Right lobe of liver (tissue), 6 donors: ENCODE data around the gene RASGRF2. TPM values are rescaled to one million over a fixed set of nuclear protein-coding genes. Genes with fewer than 3 reads are reported as not detected.
A peak's percentile ranks its signal among the peaks of the same experiment; 100 is the strongest.

ENCODE experiments used
- ATAC-seq, 4 donors: fragments of 200-7000 bp; cut with Tn5 transposase; one replicate each; pipeline ENCODE4 v1.9.1; 2020; ENCODE audit warnings: mild to moderate bottlenecking in 4 of 4, moderate library complexity in 4 of 4
- DNase-seq, 3 donors: peaks; one replicate each; pipeline ENCODE4 v3.0.0-alpha.2; 2020
- H3K27ac ChIP-seq, 3 donors: fragments of 200-600 bp; one replicate each; pipeline ENCODE4 v1.8.0; 2022
- H3K27me3 ChIP-seq, 2 donors: fragments of 200-600 bp; one replicate each; pipeline ENCODE4 v1.8.0; 2022
- H3K36me3 ChIP-seq, 4 donors: fragments of 200-600 bp; sonication (generic) in 1 of 4; one replicate each; pipeline versions ENCODE4 v1.5.1 to v1.8.0; 2017 to 2022; ENCODE audit warnings: control low read depth in 1 of 4
- H3K4me1 ChIP-seq, 4 donors: fragments of 200-600 bp; sonication (generic) in 1 of 4; one replicate each; pipeline versions ENCODE4 v1.5.1 to v1.8.0; 2017 to 2022; ENCODE audit warnings: control low read depth in 1 of 4
- H3K4me3 ChIP-seq, 3 donors: fragments of 200-600 bp; one replicate each; pipeline ENCODE4 v1.8.0; 2022
- H3K9me3 ChIP-seq, 4 donors: fragments of 200-600 bp; sonication (generic) in 1 of 4; one replicate each; pipeline versions ENCODE4 v1.5.1 to v1.8.0; 2017 to 2022; ENCODE audit warnings: control low read depth in 1 of 4
- CTCF ChIP-seq, 4 donors: fragments of 200-600 bp in 3 of 4; fragments of 450-650 bp in 1 of 4; IDR thresholded peaks; one replicate each; pipeline versions ENCODE4 v1.5.1 to v1.8.0; 2016 to 2022; ENCODE audit warnings: antibody characterized with exemption in 4 of 4, mild to moderate bottlenecking in 2 of 4
- POLR2A ChIP-seq: fragments of 450-650 bp; IDR thresholded peaks from one replicate; pipeline ENCODE4 v1.6.1; 2017; ENCODE audit warnings: antibody characterized with exemption, mild to moderate bottlenecking
- WGBS: methylation state at CpG from one replicate; pipeline ENCODE4 v1.1.6; 2018; ENCODE audit warnings: low coverage, low lambda C conversion rate; ENCODE audit not compliant: insufficient coverage; ENCODE audit errors: missing lambda C conversion rate; 5-methylcytosine and 5-hydroxymethylcytosine counted together
- intact Hi-C, 2 donors: fragments of 100-400 bp; cut with DNase I; formaldehyde crosslinking; loops; one replicate each; pipeline versions ENCODE4 v1.11.2 to v1.14.1; 2022
- total RNA-seq, 6 experiments: library from RNA; depleted of rRNA in 2 of 6; stranded (reverse); fragments of >200 nt in 2 of 6; fragmentation: NEBNext Ultra II Directional in 3 of 6; extraction: Animal tissue kit (Norgen Biotek cat#: 25700) in 3 of 6; gene quantifications; one replicate each; pipeline versions ENCODE4 v1.1.0 to v1.2.4, GENCODE V29; 2016 to 2023
- donor health status: DM: no; HTN: yes; CAD: no.
- donor health status: DM: no; HTN: no; CAD: no.
- donor health status: DM: no; HTN: no; CAD: no.
- donor health status: DM: no; HTN: yes; CAD: no.
- donor health status: DM: no; HTN: yes; CAD: no.

The RASGRF2 gene
- total RNA-seq, 6 experiments from 2014 or later: 0.20 to 0.61 (median 0.36) TPM

DNA sequence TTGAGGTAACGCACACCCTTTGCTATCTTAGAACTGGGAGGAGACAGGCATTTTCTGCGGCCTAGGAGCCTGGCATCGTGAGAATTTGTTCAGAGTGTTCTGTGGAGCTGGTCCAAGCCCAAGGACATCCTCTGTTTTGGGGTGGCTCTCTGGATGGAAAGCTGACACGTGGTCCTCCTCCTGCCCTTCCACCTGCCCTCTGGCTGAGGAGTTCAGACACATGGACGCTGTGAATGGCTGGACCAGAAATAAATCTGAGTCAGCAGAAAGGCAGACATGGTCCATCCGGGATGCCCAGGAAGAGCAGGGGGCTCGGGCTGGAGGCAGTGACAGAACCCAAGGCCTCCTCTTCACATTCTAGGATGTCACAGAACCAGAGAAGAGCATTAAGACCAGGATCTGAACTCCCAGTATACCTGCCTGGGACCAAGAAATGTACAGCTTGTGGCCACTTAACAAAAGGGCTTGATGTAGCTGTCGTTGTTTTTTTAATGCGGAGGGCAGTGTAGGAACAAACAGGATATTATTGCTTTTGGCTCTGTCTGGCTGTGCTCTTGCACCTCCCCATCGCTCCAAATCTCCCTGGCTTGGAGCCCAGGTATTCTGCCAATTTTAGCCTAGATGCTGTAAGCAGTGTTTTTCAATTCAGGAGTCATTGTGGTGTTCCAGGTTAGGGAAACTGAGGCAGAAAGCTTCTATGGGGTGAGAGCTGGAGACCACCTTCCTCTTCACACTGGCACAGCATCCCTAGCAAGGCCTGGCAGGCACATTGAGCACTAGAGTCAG, 275.3 kb downstream of the RASGRF2 start:
- DNase-seq: peak in 1 of 3 donors; percentile 53
- no peaks in the 10 kb centered on the region for H3K36me3 ChIP-seq
- no peak for TF ChIP-seq POLR2A
- H3K9me3 ChIP-seq: no peaks in the 10 kb centered on the region
- no peaks in the 10 kb centered on the region for H3K27me3 ChIP-seq
- H3K4me1 ChIP-seq: peaks cover 0 to 8% (median 0%) of the 10 kb centered on the region in 4 donors
- intact Hi-C loops: no loop called here
- H3K4me3 ChIP-seq: no peak overlapping the region
- 45% methylated on average over 7 of the region's 10 CpGs for WGBS
- peak; percentile 21 to 55 (median 40) for ATAC-seq
- H3K27ac ChIP-seq: no peak overlapping the region

DNA sequence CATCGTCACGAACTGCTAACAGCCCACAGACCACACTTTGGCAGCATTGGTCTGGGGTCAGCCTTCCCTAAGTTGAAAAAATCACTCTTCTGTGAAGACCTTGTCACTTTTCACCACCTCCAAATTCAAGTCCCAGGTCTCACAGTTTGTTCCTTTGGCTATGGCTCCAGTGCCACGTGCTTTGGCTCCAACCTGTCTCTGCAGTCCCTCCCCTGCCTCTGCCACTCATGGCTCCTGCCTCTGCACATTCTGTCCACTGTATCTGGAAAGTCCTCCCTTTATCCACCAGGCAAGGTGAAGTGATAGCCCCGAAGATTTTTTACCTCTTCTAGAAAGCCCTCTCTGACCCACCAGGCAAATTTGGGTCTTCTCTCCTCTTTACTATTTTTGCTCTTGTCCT, 278.3 kb downstream of the RASGRF2 start:
- WGBS: 93% methylated on average over 3 of the region's 4 CpGs

DNA sequence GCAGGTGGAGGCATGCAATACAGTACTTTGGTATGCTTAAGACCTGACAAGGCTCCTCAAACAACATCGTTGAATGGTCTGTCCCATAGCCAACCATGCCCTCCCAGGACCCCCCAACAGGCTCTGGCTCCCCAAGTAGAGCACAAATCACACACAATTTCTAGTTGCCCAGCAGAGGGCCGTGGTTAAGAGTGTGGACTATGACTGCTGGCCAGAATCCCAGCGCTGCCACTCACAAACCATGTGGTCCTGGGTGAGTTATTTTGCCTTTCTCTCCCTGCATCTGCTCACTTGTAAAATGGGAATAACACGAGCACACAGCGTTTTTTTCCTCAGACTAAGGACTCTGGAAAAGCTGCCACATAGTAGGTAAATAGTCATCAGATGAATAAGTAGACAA, 279.4 kb downstream of the RASGRF2 start:
- no peak for TF ChIP-seq POLR2A
- Histone ChIP-seq H3K4me1 (no peaks in the 10 kb centered on the region), H3K36me3 (no peaks in the 10 kb centered on the region), H3K4me3 (no peak overlapping the region), H3K27ac (no peak overlapping the region), H3K27me3 (no peaks in the 10 kb centered on the region), H3K9me3 (no peaks in the 10 kb centered on the region)
- intact Hi-C loops: no loop called here
- peak; percentile 10 to 25 (median 18) for ATAC-seq
- DNase-seq: no peak
- WGBS: 70% methylated on average over 2 of the region's 5 CpGs

More for the DNA sequence above, 278.3 kb downstream of the RASGRF2 start:
- no peak for ATAC-seq
- Histone ChIP-seq H3K9me3 (no peaks in the 10 kb centered on the region), H3K27me3 (no peaks in the 10 kb centered on the region), H3K4me3 (no peak overlapping the region), H3K36me3 (no peaks in the 10 kb centered on the region), H3K4me1 (peaks cover 0 to under 1% (median 0%) of the 10 kb centered on the region in 4 donors), H3K27ac (no peak overlapping the region)
- DNase-seq: no peak
- intact Hi-C loops: no loop called here
- TF ChIP-seq POLR2A (no peak), CTCF (IDR thresholded peaks at IDR 0.05) (no peak)

- 83% methylated on average over 1 of the region's 5 CpGs for WGBS
- Histone ChIP-seq H3K36me3 (no peaks in the 10 kb centered on the region), H3K27ac (no peak overlapping the region), H3K4me3 (no peak overlapping the region), H3K4me1 (no peaks in the 10 kb centered on the region), H3K27me3 (no peaks in the 10 kb centered on the region), H3K9me3 (no peaks in the 10 kb centered on the region)
- intact Hi-C loops: no loop called here
- ATAC-seq (no peak), DNase-seq (no peak)
- TF ChIP-seq POLR2A (no peak), CTCF (IDR thresholded peaks at IDR 0.05) (no peak)
Measured at GRCh38 chr5:81241001-81241400, 280.8 kb downstream of the RASGRF2 start.

DNA sequence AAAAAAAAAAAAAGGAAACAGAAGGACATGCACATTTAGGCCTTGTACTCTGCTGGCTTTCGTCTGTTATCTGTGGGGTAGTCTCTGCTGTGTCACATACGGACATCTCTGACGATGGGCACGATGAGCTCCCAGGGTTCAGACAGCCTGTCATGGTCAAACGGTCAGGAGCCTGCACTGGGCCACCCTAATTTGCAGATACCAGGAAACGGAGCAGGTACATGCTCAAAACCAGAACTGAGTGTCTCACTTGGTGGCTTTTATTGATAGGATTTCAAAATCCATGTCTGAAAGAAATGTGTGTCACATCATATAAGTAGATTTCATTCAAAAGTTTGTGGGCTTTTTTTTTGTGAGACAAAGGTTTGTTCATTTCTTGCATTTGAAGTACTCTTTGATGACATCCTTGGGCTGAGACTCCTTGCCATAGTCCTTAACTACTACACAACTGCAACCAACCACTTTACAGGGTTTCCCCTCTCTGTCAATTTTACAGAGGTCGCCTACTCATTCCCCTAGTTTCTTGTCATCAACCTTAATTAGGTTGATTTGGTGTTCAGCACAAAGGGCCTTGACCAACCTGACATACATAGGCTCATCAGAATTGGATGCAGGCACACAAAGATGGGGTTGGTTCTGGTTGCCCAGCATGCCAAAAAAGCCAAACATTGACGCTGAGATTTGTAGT, 281.9 kb downstream of the RASGRF2 start:
- DNase-seq: no peak
- ATAC-seq: no peak
- Histone ChIP-seq H3K27ac (no peak overlapping the region), H3K9me3 (no peaks in the 10 kb centered on the region), H3K36me3 (no peaks in the 10 kb centered on the region), H3K27me3 (no peaks in the 10 kb centered on the region), H3K4me3 (no peak overlapping the region), H3K4me1 (no peaks in the 10 kb centered on the region)
- 78% methylated on average over 5 of the region's 8 CpGs for WGBS
- TF ChIP-seq POLR2A (no peak), CTCF (IDR thresholded peaks at IDR 0.05) (no peak)
- intact Hi-C loops: no loop called here
